WTC11 (cell line): ENCODE data around the gene SRI. TPM values are rescaled to one million over a fixed set of nuclear protein-coding genes. Genes with fewer than 3 reads are reported as not detected.

Source experiments
- ATAC-seq: fragments of 200-7000 bp; cut with Tn5 transposase; 2 replicates; pipeline ENCODE4 v1.10.0; 2021; ENCODE audit warnings: mild to moderate bottlenecking, moderate library complexity
- CTCF ChIA-PET: fragments of 300-600 bp; sonication (Branson Sonifier 250); formaldehyde crosslinking; loops from one replicate; lab custom pipeline; 2021; ENCODE audit warnings: antibody characterized with exemption; lab: Charles Lee
- POLR2A ChIA-PET: fragments of 350-600 bp; sonication (Branson Sonifier 250); formaldehyde crosslinking; loops from one replicate; lab custom pipeline; 2021; ENCODE audit warnings: antibody characterized with exemption; lab: Charles Lee
- DNase-seq: peaks from one replicate; pipeline ENCODE4 v3.0.0; 2021; ENCODE audit warnings: low spot score
- H3K27ac Mint-ChIP-seq: 2 replicates; pipeline ENCODE4 v1.8.0; 2021; ENCODE audit warnings: mixed read lengths
- H3K27me3 Mint-ChIP-seq: 2 replicates; pipeline ENCODE4 v1.8.0; 2021; ENCODE audit warnings: low read depth, mild to moderate bottlenecking, moderate library complexity, mixed read lengths
- H3K36me3 Mint-ChIP-seq: 2 replicates; pipeline ENCODE4 v1.8.0; 2021; ENCODE audit warnings: mixed read lengths
- H3K4me1 Mint-ChIP-seq: 2 replicates; pipeline ENCODE4 v1.8.0; 2022; ENCODE audit warnings: mixed read lengths
- H3K4me3 Mint-ChIP-seq: 2 replicates; pipeline ENCODE4 v1.8.0; 2021; ENCODE audit warnings: mild to moderate bottlenecking, moderate library complexity, mixed read lengths
- H3K9me3 Mint-ChIP-seq: 2 replicates; pipeline ENCODE4 v1.8.0; 2021; ENCODE audit warnings: mixed read lengths
- AR ChIP-seq: fragments of 250-450 bp; sonication (Bioruptor Pico); IDR thresholded peaks from 2 replicates; pipeline ENCODE4 v1.9.0; 2021; ENCODE audit warnings: mild to moderate bottlenecking
- ATF1 ChIP-seq: sonication (generic); formaldehyde crosslinking; IDR thresholded peaks from 2 replicates; pipeline ENCODE4 v1.8.1; 2023; ENCODE audit warnings: mild to moderate bottlenecking, moderate library complexity, missing genetic modification reagents
- ELF4 ChIP-seq: sonication (generic); formaldehyde crosslinking; IDR thresholded peaks from 2 replicates; pipeline ENCODE4 v1.8.1; 2022; ENCODE audit warnings: low read depth, mild to moderate bottlenecking, moderate library complexity, missing genetic modification reagents
- EMX1 ChIP-seq: fragments of 250-450 bp; sonication (Bioruptor Pico); IDR thresholded peaks from 2 replicates; pipeline ENCODE4 v1.8.0; 2021; ENCODE audit warnings: mild to moderate bottlenecking
- FOXK1 ChIP-seq: sonication (generic); formaldehyde crosslinking; IDR thresholded peaks from 2 replicates; pipeline ENCODE4 v1.8.0; 2022; ENCODE audit warnings: mild to moderate bottlenecking, moderate library complexity, missing genetic modification reagents
- FOXP1 ChIP-seq: sonication (generic); formaldehyde crosslinking; IDR thresholded peaks from 2 replicates; pipeline ENCODE4 v1.8.0; 2022; ENCODE audit warnings: missing genetic modification reagents, mild to moderate bottlenecking, moderate library complexity, borderline replicate concordance
- GABPB1 ChIP-seq: sonication (generic); formaldehyde crosslinking; IDR thresholded peaks from 2 replicates; pipeline ENCODE4 v1.8.1; 2023; ENCODE audit warnings: mild to moderate bottlenecking, missing genetic modification reagents
- NFYB ChIP-seq: sonication (generic); formaldehyde crosslinking; conservative IDR thresholded peaks from 2 replicates; pipeline ENCODE4 v1.8.0; 2022; ENCODE audit warnings: low read depth, missing genetic modification reagents
- NR2C2 ChIP-seq: sonication (generic); formaldehyde crosslinking; IDR thresholded peaks from 2 replicates; pipeline ENCODE4 v1.8.0; 2022; ENCODE audit warnings: mild to moderate bottlenecking, missing genetic modification reagents
- SMAD4 ChIP-seq: sonication (generic); formaldehyde crosslinking; IDR thresholded peaks from 2 replicates; pipeline ENCODE4 v1.8.0; 2022; ENCODE audit warnings: mild to moderate bottlenecking, missing genetic modification reagents
- SOX15 ChIP-seq: fragments of 250-450 bp; sonication (Bioruptor Pico); IDR thresholded peaks from 2 replicates; pipeline ENCODE4 v1.9.0; 2021; ENCODE audit warnings: mild to moderate bottlenecking
- STAT6 ChIP-seq: sonication (generic); formaldehyde crosslinking; conservative IDR thresholded peaks from 2 replicates; pipeline ENCODE4 v1.8.1; 2023; ENCODE audit warnings: mild to moderate bottlenecking, low read depth, missing genetic modification reagents, moderate library complexity
- TEAD4 ChIP-seq: sonication (generic); formaldehyde crosslinking; IDR thresholded peaks from 2 replicates; pipeline ENCODE4 v1.8.0; 2022; ENCODE audit warnings: mild to moderate bottlenecking, missing genetic modification reagents
- ZNF121 ChIP-seq: sonication (generic); formaldehyde crosslinking; IDR thresholded peaks from 2 replicates; pipeline ENCODE4 v1.8.0; 2023; ENCODE audit warnings: missing genetic modification reagents
- ZNF317 ChIP-seq: sonication (generic); formaldehyde crosslinking; IDR thresholded peaks from 2 replicates; pipeline ENCODE4 v1.8.1; 2023; ENCODE audit warnings: low read depth, mild to moderate bottlenecking, moderate library complexity, missing genetic modification reagents, borderline replicate concordance
- ZNF416 ChIP-seq: fragments of 250-450 bp; sonication (Bioruptor Pico); IDR thresholded peaks from 2 replicates; pipeline ENCODE4 v1.9.0; 2021; ENCODE audit warnings: mild to moderate bottlenecking, inconsistent platforms
- ZNF425 ChIP-seq: fragments of 250-450 bp; sonication (Bioruptor Pico); conservative IDR thresholded peaks from 2 replicates; pipeline ENCODE4 v1.9.0; 2021; ENCODE audit warnings: mild to moderate bottlenecking
- total RNA-seq: library from RNA; stranded (reverse); gene quantifications from 3 replicates; pipeline ENCODE4 v1.2.3, GENCODE V29; 2021
- TF ChIP-seq, protein P1 (sequence below): sonication (generic); formaldehyde crosslinking; IDR thresholded peaks from 2 replicates; pipeline ENCODE4 v1.8.0; 2022; ENCODE audit warnings: mild to moderate bottlenecking, missing genetic modification reagents
- TF ChIP-seq, protein P2 (sequence below): sonication (generic); formaldehyde crosslinking; IDR thresholded peaks from 2 replicates; pipeline ENCODE4 v1.8.0; 2023; ENCODE audit warnings: missing genetic modification reagents, mild to moderate bottlenecking, borderline replicate concordance

SRI gene
- total RNA-seq, 1 experiment from 2014 or later = 135 TPM

GRCh38 chr7:88216276-88216675, 3.6 kb downstream of the SRI start:
- no peak for ATAC-seq
- H3K36me3 Mint-ChIP-seq = peaks cover 22% of the 10 kb centered on the region

More at GRCh38 chr7:88216276-88216675, 3.6 kb downstream of the SRI start:
- no peak overlapping the region for H3K27ac Mint-ChIP-seq
- CTCF ChIA-PET = no interaction called here
- H3K27me3 Mint-ChIP-seq = no peaks in the 10 kb centered on the region
- TF ChIP-seq ZNF317 = no peak
- TF ChIP-seq ZNF425 (CRISPR knock-in tag) = no peak
- TF ChIP-seq SOX15 (CRISPR knock-in tag) = no peak
- no peak for TF ChIP-seq AR (CRISPR knock-in tag)
- no peak for TF ChIP-seq EMX1 (CRISPR knock-in tag)
- TF ChIP-seq, protein P1, sequence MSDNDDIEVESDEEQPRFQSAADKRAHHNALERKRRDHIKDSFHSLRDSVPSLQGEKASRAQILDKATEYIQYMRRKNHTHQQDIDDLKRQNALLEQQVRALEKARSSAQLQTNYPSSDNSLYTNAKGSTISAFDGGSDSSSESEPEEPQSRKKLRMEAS = no peak
- no peak for TF ChIP-seq FOXP1 (CRISPR knock-in tag)
- no peak for TF ChIP-seq SMAD4 (CRISPR knock-in tag)
- no peak for TF ChIP-seq STAT6
- TF ChIP-seq, protein P2, sequence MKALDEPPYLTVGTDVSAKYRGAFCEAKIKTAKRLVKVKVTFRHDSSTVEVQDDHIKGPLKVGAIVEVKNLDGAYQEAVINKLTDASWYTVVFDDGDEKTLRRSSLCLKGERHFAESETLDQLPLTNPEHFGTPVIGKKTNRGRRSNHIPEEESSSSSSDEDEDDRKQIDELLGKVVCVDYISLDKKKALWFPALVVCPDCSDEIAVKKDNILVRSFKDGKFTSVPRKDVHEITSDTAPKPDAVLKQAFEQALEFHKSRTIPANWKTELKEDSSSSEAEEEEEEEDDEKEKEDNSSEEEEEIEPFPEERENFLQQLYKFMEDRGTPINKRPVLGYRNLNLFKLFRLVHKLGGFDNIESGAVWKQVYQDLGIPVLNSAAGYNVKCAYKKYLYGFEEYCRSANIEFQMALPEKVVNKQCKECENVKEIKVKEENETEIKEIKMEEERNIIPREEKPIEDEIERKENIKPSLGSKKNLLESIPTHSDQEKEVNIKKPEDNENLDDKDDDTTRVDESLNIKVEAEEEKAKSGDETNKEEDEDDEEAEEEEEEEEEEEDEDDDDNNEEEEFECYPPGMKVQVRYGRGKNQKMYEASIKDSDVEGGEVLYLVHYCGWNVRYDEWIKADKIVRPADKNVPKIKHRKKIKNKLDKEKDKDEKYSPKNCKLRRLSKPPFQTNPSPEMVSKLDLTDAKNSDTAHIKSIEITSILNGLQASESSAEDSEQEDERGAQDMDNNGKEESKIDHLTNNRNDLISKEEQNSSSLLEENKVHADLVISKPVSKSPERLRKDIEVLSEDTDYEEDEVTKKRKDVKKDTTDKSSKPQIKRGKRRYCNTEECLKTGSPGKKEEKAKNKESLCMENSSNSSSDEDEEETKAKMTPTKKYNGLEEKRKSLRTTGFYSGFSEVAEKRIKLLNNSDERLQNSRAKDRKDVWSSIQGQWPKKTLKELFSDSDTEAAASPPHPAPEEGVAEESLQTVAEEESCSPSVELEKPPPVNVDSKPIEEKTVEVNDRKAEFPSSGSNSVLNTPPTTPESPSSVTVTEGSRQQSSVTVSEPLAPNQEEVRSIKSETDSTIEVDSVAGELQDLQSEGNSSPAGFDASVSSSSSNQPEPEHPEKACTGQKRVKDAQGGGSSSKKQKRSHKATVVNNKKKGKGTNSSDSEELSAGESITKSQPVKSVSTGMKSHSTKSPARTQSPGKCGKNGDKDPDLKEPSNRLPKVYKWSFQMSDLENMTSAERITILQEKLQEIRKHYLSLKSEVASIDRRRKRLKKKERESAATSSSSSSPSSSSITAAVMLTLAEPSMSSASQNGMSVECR = no peak
- no peak for TF ChIP-seq GABPB1 (CRISPR knock-in tag)
- no peak for TF ChIP-seq TEAD4 (CRISPR knock-in tag)
- no peak for TF ChIP-seq ELF4 (CRISPR knock-in tag)
- no peak for TF ChIP-seq ZNF416
- TF ChIP-seq ZNF121 (CRISPR knock-in tag) = no peak
- TF ChIP-seq NFYB (CRISPR knock-in tag) = no peak
- no peak for TF ChIP-seq FOXK1 (CRISPR knock-in tag)
- TF ChIP-seq NR2C2 (CRISPR knock-in tag) = no peak
- TF ChIP-seq ATF1 (CRISPR knock-in tag) = no peak
- H3K9me3 Mint-ChIP-seq = no peaks in the 10 kb centered on the region
- no peak overlapping the region for H3K4me3 Mint-ChIP-seq
- no peak for DNase-seq
- POLR2A ChIA-PET = no interaction called here
- peaks cover 55% of the 10 kb centered on the region for H3K4me1 Mint-ChIP-seq
